ENCODE data around the gene PLCB1.

PLCB1 gene

DNA sequence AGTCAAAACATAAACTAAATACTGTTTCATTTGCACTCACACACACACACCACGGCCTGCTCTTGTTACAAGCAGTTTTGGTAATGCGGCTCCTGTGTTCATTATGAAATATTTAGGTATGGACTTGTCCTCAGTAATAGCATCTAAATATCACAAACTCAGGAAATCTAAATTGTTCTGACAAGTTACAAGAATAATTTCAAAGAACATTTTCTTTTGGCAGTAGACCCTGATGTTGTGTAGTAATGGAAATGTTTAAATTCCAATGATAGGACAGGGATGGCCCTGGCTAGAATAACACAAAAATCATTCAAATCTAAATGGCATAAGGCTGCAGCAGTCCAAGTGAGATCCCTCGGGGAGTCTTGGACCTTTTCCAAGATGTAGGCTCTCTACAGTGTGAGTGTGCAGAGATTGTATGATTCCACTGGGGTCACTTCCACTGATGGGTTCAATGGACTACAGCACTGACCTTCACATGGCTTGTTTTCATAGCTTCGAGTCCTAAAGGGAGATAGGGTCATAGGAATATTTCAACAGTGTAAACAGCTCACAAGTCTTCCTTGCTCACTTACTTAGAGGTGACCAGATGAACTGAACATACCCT is 726.2 kb downstream of the PLCB1 start:
- DNase-seq: no peak

DNA sequence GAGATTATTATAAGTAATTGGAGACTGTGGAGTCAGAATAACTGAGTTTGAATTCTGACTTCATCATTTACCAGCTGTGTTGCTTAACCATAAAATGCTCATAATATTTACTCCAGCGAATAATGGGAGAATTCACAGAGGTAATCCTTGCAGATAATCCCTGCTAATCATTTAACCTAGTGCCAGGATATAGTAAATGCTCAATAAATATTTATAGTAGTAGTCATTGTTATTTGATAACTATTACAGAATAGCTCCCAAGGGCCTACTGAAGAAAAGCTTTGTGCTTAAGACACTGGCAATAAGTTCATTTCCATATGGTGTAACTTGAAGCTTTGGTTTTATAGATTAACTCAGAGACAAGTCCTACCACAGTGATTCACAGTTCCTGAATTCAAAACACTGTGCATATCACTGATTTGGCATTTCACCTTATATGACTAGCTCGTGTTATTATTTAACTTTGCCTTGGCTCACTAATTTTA is 728.0 kb downstream of the PLCB1 start:
- DNase-seq: peak; percentile 57

DNA sequence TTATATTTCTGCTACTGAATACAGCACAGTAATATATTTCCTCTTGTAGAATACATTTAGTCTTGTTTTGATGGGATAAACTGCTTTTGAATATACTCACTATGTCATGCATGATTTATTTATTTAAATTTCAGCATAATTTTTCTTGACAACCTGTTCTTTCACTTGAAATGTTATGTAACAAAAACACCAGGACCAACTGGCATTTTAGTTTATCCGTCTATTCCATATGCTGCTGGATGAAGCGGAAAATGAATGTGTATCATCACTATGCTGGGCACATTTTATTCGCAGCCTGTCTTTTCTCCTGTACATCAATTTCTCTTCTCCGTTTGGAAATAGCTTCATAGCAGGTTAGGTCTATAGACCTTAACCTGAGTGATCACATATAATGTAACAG is 730.0 kb downstream of the PLCB1 start:
- no peak for DNase-seq

DNA sequence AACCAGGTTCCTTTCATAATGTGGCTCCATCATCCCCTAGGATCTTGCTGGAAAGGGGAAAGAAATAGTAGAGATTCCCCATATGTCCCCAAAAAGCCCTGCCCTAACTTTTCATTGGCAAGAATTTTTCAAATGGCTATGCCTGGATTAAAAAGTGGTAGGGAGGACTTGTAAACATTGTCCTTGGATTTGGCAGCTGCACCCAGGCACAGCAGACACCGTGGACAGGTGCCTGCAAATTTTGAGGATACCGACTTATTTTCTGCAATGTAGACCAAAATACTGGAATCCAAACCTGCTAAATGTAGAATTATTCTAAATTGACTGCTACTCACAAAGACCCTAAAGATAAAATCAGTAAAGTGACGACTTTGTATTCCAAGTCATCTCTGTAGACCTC is 733.6 kb downstream of the PLCB1 start:
- no peak for DNase-seq

DNA sequence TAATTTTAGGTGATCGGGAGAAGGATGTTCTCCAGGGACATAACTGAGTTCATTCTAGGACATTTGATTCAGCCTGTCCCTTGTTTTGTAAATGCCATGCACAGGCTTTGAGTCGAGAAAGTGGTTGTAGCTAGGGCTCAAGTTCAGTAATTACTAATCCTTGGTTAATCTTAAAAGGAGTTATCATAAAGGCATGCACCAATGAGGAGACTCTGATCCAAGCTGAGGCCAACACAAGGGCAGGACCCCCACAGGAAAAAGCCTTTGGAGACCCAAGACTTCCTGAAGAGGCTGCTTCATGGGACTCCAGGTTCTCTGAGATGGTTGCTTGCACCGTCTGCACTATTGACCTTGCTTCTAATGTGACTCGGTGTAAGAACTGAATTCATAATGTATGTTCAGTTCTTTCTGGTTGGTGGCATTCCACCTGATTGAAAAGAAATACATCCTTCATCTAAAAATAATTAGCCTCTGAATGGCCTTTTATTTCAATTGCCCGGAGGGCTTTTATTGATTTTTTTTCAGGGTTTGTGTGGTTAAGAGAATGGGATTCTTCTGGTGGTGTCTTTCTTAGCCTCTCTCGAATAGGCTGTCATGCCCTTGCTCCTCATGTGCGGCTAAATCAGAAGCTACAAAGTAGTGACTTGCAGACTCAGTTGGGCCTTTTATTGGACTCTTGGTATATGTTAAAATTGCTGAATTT is 735.1 kb downstream of the PLCB1 start:
- DNase-seq: no peak

DNA sequence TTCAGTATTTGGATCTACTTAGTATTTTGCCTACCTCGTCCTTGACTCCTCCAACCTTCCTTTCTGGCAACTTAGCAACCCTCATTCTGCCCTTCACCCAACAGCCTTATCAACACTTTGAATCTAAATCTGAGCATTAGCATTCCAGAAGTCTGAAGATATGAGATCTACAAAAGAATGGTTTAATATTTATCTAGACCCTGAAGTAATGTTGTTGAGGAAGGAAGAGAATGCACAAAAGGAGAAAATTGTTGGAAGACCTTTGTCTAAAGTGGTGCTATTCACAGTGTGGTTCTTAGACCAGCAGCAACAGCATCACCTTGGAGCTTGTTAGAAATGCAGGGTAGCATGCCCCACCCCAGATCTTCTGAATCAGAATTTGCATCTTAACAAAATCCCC is 738.6 kb downstream of the PLCB1 start:
- no peak for DNase-seq

DNA sequence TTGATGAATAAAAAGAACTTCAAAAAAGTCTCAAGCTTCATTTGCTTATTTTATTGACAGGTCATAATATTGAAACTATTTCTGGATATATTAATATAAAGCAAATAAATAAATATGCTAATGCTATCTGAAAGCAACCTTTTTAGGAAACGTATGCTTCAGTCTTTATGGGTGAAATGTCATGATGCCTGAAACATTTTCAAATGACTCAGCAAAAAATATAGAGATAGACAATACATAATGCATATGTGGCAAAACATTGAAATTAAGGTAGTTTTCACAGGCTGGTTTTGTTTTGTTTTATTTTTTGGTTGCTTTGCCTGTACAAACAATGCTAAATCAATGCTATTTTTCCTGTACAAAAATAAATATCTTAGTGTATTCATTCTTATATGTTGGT is 742.4 kb downstream of the PLCB1 start:
- DNase-seq: no peak

DNA sequence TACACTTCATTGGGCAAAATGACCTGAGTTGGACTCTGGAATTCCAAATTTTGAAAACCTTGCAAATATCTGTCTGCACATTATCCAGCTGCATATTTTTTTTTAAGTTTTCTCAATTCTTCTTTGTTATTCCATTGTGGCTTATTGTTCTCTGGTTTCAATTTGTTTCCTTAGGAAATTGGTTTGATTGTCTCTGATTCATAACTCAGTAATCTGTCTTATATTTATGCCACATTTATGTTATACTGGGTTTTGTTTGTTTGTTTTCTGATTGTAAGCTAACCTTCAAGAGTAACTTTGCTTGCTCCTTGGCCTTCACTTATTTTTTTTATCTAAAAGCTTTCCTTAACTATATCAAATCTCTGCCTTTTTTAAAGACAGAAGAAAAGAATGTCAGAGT is 743.5 kb downstream of the PLCB1 start:
- DNase-seq: no peak

DNA sequence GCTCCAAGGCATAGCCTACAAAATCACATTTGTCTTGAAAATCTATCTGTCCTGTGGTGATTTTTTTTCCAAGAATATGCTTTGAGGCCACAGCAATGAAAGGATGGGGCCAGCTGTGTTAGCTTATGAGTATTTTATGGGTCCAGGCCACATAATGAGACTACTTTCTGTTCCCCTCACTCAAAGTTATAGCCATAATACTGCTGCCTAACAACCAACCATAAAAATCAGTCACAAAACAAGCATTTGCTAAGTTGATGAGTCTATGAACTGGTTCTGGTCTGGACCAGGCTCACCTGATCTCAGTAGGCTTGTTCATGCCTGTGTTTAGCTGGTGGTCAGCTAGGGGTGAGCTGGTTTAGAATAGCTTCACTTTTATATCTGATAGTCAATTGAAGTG is 744.3 kb downstream of the PLCB1 start:
- DNase-seq: no peak

DNA sequence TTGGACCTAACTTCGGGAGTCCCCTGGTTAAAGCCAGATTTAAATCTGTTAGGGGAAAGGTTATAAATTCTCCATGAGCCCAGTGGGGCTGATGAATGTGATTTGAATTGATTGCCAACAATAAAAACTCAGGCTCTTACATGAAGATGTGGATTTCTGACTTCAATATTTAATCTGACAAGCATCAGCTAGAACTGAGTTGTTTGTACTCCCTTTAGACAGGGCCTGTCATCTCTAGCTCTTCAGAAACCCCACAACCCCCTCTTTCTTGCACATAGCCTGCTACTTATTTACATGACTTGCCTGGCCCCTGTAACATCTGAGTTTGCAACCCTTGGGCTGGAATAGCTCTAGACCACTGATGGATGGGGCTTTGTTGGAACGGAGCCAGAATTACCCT is 745.2 kb downstream of the PLCB1 start:
- no peak for DNase-seq

DNA sequence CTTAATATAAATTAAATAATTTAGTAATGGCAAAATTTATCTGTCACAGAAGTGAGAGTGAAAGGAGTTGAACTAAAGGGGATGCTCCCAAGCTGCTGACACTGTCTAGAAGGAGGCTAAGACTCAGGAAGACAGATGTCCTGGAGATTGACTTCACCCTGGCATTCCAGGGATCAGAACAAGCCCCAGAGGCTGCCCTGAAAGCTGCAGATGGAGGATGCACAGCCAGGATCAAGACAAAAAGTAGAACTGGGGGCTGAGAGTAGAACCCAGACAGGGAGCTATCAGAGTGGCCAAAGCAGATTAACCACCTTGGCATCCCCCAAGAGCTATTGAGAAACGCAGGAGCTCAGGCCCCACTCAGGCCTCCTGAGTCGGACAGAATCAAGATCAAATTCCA is 747.6 kb downstream of the PLCB1 start:
- no peak for DNase-seq

DNA sequence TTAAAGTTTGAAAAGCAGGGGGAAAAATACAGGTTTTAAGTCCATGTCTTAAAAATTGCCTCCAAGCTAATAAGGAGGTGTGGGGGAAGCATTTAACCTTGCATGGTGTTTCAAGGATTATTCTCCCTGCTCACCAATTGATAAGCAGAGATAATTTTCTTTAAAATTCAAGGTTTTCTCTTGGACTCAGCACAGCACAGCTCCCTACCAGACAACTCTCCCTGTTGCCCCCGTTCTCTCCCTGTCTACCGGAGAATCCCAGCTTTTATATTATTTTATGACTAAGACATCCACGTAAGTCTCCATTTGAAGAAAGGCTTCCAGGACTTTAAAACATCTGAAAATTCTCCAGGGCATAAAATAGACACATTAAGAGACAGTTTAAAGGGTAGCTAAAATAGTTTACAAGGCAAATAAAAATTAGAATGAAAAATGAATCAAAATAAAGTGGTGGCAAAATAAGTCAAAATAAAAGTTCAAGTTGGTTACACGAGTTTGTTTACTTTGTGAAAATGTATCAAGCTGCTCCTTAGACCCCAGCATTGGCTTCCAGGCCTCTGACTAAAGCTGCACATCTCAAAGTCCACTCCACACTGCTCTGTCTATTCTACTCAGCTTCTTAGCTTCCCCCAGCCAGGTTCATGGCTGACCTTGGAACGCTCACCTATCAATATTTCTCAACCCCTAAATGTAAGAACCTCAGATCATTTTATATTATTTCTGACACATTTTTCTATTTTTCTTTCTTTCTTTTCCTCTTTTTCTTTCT is 748.2 kb downstream of the PLCB1 start:
- no peak for DNase-seq

DNA sequence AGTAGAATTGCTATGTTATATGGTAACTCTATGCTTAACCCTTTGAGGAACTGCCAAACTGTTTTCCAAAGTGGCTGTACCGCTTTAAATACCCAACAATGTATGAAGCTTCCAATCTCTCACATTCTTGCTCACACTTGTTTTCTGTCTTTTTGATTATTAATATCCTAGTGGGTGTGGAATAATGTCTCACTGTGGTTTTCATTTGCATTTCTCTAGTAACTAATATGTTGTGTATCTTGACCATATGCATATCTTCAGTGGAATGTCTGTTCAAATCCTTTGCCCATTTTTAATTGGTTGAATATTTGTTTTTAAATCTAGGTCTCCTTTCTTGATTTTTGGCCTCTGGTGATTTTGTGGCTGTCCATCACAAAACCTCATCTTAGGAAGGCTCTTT is 759.0 kb downstream of the PLCB1 start:
- no peak for DNase-seq

DNA sequence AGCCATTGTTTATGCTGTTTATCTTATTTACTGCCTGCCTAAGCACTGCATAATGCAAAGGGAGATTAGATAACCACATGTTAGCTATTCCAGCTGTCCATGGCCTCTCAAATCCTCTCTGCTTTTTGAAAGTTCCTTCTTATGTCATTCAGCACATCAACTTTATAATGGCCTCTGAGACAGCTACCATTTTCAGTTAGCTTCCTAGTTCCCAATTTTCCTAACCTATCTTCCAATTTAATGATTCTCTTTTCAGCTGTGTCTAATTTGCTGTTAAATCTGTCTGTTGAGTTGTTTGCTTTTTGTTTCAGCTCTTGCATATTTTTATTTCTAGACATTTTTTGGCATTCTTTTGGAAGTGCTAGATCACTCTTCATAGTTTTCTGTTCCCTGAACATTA is 763.4 kb downstream of the PLCB1 start:
- no peak for DNase-seq

DNA sequence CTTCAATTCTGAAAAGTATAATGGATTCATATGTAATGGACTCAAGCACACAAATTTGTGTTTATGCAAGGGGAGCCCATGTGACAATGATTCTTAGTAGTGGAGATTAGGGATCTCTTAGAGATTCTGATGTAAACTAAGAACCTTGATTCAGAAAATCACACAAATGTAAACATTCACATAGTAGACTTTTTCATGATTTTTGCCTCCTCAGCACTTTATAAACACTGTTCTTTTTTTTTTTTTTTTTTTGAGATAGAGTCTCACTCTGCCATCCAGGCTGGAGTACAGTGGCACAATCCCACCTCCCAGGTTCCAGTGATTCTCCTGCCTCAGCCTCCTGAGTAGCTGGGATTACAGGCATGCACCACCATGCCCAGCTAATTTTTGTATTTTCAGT is 766.8 kb downstream of the PLCB1 start:
- DNase-seq: no peak

DNA sequence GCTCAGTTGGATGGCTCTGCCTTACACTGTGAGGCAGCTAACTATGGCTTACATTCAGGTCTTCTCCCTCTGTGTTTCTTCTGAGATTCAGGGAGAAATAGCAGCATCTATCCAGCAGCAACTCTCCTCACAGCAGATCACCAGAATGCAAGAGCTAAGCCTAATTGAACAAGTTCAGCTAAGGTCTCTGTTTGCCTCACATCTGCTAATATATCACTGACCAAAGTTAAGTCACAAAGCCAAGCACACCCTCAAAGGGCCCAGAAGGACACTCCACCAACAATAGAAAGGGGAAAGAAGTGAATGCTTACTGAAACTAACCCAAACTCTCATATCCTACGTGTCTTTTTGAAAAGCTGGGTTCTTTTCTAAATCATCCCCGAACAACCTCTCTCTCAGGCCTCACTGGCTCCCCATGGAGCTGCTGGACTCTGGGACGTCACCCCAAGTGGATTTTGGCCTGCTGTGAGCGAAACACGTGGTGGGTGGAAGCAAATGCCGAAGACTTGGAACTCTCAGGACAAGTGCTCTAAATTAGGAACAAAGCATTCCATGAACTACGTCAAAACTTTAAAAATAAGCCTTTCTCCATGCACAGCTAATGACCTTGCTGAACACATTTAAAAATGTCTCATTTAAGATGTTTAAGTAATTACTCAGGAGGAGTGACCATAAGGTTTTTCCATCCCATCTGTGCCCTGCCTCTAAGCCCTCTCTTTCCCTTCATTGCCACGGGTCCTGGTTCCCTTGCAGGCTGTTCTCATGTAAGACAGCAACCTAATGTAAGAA is 769.4 kb downstream of the PLCB1 start:
- peak; percentile 72 for DNase-seq

DNA sequence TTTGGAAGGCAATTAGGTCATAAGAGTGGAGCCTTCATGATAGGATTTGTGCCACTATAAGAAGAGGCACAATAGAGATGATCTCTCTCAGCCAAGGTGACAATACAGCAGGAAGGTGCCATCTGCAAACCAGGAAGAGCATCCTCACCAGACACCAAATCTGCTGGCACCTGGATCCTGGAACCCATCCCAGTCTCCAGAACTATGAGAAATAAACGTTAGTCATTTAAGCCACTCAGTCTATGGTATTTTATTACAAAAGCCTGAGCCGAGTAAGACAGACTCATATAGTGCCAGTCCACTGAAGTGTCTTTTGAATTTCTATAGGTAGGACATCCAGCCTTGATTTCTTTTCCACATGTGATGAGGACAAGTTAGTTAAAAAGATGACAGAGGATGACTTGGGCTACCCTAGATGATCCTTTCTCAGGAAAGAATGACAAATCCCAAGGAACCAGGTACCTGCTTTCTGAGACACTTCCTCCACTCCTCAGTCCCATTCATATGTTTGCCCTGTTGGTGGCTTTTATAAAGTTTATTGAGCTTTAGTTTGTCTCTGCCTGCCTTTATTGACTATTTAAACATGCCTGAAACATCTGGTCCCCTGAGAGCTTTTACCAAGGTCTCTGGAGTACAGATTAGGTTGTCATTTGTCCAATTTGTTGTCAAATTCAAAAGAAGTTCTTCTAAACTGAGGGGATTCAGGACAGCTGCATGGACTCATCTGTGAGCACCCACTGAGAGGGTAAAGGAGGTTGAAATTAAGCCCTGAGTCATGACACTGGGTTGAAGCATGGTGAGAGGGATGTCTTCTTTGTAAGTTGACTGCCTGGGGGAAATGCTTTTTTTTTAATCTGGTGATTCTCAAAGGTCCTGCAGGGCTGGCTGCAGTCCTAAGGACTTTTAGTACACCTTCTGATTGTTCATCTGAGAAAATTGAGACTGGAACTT is 771.9 kb downstream of the PLCB1 start:
- DNase-seq: no peak

DNA sequence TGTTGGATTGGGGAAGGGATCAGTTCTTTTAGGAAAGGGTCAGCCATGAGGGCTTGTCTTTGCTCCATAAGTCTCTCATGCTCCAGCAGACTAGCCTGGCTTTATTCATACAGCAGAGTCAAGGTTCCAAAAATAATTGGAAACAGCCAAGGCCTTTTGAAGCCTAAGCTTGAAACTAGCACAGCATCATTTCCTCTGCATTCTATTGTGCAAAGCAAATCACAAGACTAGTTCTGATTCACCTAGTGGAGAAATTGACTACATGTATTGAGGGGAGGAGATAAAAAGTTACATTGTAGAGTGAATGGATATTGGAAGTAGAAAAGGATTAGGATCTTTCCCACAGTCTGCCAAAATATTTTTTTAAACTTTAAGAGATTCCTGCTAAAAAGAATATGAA is 777.5 kb downstream of the PLCB1 start:
- no peak for DNase-seq

DNA sequence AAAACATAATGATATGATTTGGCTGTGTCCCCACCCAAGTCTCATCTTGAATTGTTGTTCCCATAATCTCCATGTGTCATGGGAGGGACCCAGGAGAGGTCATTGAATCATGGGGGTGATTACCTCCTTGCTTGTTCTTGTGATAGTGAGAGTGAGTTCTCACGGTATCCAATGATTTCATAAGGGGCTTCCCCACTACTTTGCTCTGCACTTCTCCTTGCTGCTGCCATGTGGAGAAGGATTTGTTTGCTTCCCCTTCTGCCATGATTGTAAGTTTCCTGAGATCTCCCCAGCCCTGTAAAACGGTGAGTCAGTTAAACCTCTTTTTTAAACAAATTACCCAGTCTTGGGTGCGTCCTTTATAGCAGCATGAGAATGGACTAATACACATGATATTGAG is 780.0 kb downstream of the PLCB1 start:
- DNase-seq: peak; percentile 52

DNA sequence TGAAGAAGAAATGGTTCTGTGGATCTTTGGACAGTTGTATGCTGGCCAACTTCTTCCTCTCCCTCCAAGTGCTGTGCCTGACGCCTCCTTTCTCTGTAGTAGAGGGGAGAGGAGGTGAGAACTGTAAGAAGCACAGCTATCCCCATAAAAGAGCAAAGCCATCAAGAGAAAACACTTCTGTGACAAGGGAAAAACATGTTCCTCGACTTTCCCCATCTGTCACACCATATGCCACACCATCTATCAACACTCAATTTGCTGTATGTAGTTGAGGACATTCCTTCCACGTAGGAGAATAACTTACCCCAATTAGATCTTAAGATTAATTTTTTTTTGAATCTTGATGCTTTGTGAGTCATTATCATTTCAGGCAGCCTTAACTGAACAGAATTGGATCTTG is 780.7 kb downstream of the PLCB1 start:
- peak; percentile 99 for DNase-seq

DNA sequence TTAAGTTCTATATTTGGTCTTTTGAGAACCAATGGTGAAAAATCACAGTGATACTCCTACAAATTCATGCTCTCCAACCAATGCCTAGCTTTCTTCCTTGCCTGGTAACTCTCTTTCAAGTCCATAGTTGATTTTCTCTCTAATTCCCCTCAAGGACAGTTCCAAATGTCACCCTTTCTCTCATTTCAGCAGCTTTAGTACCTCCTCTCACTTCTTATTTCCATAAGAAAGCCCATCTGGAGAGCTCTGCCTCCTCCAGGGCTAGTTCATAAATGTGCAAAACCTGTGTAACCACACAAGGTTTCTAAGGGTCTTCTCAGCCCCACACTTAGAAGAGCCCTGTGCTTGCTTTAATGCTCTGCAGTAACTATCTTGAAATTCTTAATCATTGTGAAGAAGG is 781.4 kb downstream of the PLCB1 start:
- peak; percentile 95 for DNase-seq

DNA sequence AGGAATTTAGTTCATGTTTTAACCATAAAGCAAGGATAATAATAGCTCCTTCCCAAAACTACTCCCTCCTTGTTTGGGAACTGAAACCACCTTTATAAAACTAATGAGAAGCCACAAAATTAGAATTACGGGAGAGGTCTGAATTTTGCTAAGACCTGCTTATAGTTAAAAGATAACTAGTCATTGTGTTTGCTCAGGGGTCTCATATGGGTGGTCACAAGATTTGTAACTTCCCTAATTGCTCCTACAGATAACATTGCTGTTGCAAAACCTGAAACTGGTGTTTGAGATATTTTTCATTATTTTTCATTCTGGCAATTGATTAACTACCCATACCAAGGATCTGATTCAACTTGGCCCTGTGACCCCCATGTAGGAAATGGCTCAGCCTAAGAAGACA is 782.4 kb downstream of the PLCB1 start:
- no peak for DNase-seq

Measured in NCI-H524 treated with DMSO at 0.1 percent for 48 hours (cell line).